ENCODE data around the gene PMFBP1. TPM values are rescaled to one million over a fixed set of nuclear protein-coding genes. Genes with fewer than 3 reads are reported as not detected.

The PMFBP1 gene
- total and polyA plus RNA-seq, 2 donors = 0.84 to 1.4 TPM

DNA sequence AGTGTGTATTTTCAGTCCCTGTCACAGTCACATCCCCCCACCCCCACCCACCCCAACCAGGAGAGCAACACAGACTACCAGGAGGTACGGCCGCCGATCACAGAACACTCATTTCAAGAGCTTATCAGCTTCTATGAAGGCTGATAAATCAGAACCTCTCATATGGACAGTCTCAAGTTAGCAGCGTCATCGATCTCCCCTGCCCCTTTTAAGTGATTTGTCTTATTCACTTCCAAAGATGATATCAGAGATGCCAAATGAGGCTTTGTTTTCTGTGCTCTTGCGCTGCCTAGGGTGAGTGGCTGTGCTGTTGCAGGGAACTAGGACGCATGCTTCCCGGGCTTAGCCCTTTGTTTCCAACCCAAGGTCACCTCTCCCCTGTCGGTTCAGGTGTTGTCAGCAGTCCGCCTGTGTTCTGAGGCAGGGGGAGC lies 26.8 kb upstream of the PMFBP1 start:
- no peak overlapping the region for H3K4me3 ChIP-seq (ENCODE audit: low read depth, low read length)
- H3K27ac ChIP-seq (ENCODE audit: low read depth) = no peak overlapping the region
- H3K36me3 ChIP-seq (ENCODE audit: insufficient read depth) = no peaks in the 10 kb centered on the region
- WGBS = 45% methylated on average over 10 of the region's 10 CpGs
- no peak for DNase-seq (ENCODE audit: extremely low spot score)
- no peaks in the 10 kb centered on the region for H3K4me1 ChIP-seq (ENCODE audit: insufficient read depth)

GRCh38 chr16:72198021-72198711 lies 26.2 kb upstream of the PMFBP1 start:
- H3K36me3 ChIP-seq (ENCODE audit: insufficient read depth) = no peaks in the 10 kb centered on the region
- peak; percentile 70 for DNase-seq (ENCODE audit: extremely low spot score)
- no peak overlapping the region for H3K27ac ChIP-seq (ENCODE audit: low read depth)
- no peak overlapping the region for H3K4me3 ChIP-seq (ENCODE audit: low read depth, low read length)
- 33% methylated on average over 11 of the region's 11 CpGs for whole genome bisulfite sequencing
- no peaks in the 10 kb centered on the region for H3K4me1 ChIP-seq (ENCODE audit: insufficient read depth)

DNA sequence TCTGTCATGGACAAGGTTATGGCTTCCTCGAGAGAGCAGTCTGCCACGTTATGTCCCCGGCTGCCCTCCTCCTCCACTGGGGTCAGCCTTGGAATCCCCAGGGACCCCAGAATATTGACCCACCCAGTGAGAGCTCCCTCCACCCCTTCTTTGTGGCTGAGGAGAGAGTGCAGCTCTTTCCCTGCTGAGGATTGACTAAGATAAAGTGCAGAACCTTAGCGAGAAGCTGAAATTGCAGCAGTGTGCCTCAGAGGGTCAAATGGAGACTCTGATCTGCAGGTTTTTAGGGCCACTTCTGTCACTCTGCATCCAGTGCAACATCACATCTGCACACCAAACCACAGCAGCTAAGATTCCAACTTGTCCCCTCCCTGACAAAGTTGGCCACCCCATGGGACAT lies 25.6 kb upstream of the PMFBP1 start:
- Histone ChIP-seq H3K4me1 (ENCODE audit: insufficient read depth) (no peaks in the 10 kb centered on the region), H3K36me3 (ENCODE audit: insufficient read depth) (no peaks in the 10 kb centered on the region), H3K27ac (ENCODE audit: low read depth) (no peak overlapping the region), H3K4me3 (ENCODE audit: low read depth, low read length) (no peak overlapping the region)
- no peak for DNase-seq (ENCODE audit: extremely low spot score)
- WGBS = 55% methylated on average over 4 of the region's 4 CpGs

DNA sequence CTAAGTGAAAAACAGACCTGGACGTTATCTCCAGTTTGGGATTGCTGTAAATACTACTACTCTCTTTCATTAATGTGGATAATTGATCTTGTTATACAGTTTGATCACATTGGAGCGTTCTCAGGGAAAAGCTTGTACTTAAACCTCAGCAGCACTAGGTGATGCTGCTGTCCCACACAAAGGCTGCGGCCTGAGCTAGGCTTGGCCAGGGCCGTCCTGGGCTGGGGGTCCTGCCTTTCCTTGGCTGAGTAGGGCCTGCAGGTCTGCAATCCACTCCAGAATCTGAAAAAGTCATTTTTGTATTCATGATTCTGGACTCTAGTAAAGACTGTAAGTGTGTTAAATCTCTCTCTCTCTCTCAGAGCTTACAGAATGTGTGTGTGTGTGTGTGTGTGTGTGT lies 23.7 kb upstream of the PMFBP1 start:
- DNase-seq (ENCODE audit: extremely low spot score) = no peak
- WGBS = 58% methylated on average over 4 of the region's 4 CpGs
- H3K4me1 ChIP-seq (ENCODE audit: insufficient read depth) = no peaks in the 10 kb centered on the region
- H3K36me3 ChIP-seq (ENCODE audit: insufficient read depth) = no peaks in the 10 kb centered on the region
- H3K4me3 ChIP-seq (ENCODE audit: low read depth, low read length) = no peak overlapping the region
- no peak overlapping the region for H3K27ac ChIP-seq (ENCODE audit: low read depth)

DNA sequence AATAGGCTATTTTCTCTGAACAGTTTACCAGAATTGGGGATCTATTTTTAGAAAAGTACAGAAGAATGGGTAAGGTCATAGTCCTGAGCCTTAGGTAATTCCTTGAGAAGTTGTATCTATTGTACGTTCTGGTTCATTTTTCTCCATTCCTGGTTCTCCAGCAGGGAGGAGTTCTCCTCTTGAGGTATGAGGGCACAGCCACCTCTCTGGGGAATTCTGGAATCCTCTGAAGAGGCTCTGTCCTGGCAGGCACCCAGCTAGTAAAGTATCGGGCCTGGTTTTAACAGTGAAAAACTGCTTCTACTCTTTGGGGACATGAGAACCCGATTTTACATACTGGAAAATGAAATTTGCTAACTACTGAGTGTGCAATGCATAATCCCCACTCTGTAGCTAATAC lies 19.6 kb upstream of the PMFBP1 start:
- H3K4me1 ChIP-seq (ENCODE audit: insufficient read depth) = no peaks in the 10 kb centered on the region
- no peak for DNase-seq (ENCODE audit: extremely low spot score)
- no peak overlapping the region for H3K27ac ChIP-seq (ENCODE audit: low read depth)
- no peaks in the 10 kb centered on the region for H3K36me3 ChIP-seq (ENCODE audit: insufficient read depth)
- 68% methylated on average over 3 of the region's 3 CpGs for WGBS
- no peak overlapping the region for H3K4me3 ChIP-seq (ENCODE audit: low read depth, low read length)

DNA sequence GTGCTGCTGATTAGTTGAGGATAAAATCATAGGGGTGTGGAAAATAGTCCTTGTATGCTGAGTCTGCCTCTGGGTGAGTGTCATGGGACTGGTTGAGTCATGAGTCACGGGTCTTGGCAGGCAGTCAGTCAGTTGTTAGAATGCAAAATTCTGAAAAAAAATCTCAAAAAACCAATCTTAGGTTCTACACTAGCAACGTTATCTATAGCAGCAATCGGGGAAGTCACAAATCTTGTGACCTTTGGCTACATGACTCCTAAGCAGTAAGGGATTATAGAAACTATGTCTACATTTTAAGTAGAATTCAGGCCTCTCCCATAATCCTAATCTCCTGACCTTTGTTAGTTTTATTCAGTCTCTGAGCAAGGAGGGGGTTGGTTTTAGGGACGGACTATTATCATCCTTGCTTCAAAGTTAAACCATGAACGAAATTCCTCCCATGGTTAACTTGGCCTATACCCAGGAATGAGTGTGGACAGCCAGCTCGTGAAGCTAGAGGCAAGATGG lies 18.0 kb upstream of the PMFBP1 start:
- no peak for DNase-seq (ENCODE audit: extremely low spot score)
- Histone ChIP-seq H3K27ac (ENCODE audit: low read depth) (no peak overlapping the region), H3K4me3 (ENCODE audit: low read depth, low read length) (no peak overlapping the region), H3K36me3 (ENCODE audit: insufficient read depth) (no peaks in the 10 kb centered on the region), H3K4me1 (ENCODE audit: insufficient read depth) (no peaks in the 10 kb centered on the region)
- WGBS = 52% methylated on average over 6 of the region's 6 CpGs

DNA sequence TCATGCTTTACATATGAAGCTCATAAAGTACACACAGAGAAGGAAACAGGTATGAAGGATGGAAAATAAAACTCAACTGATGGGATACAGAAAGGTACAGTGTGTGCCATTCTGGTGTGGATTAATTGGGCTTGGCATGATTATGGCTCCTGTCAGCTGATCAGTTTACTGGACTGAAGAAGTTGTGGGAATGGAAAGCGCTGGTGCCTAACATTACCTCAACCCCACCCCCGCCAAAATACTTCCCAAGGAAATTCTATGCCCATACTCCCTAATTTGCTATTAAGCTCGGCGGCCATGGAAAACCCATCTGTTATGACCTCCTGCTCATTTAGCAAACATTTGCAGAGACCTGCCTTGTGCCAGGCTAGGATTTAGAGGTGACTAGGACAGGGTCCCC lies 16.6 kb upstream of the PMFBP1 start:
- H3K4me1 ChIP-seq (ENCODE audit: insufficient read depth) = no peaks in the 10 kb centered on the region
- no peaks in the 10 kb centered on the region for H3K36me3 ChIP-seq (ENCODE audit: insufficient read depth)
- WGBS = 96% methylated on average over 4 of the region's 4 CpGs
- H3K4me3 ChIP-seq (ENCODE audit: low read depth, low read length) = no peak overlapping the region
- DNase-seq (ENCODE audit: extremely low spot score) = no peak
- H3K27ac ChIP-seq (ENCODE audit: low read depth) = no peak overlapping the region

- no peak overlapping the region for H3K4me3 ChIP-seq (ENCODE audit: low read depth, low read length)
- no peak for DNase-seq (ENCODE audit: extremely low spot score)
- no peaks in the 10 kb centered on the region for H3K4me1 ChIP-seq (ENCODE audit: insufficient read depth)
- 63% methylated on average over 6 of the region's 6 CpGs for WGBS
- no peaks in the 10 kb centered on the region for H3K36me3 ChIP-seq (ENCODE audit: insufficient read depth)
- no peak overlapping the region for H3K27ac ChIP-seq (ENCODE audit: low read depth)
These were observed 15.6 kb upstream of the PMFBP1 start for GRCh38 chr16:72187551-72187950.

DNA sequence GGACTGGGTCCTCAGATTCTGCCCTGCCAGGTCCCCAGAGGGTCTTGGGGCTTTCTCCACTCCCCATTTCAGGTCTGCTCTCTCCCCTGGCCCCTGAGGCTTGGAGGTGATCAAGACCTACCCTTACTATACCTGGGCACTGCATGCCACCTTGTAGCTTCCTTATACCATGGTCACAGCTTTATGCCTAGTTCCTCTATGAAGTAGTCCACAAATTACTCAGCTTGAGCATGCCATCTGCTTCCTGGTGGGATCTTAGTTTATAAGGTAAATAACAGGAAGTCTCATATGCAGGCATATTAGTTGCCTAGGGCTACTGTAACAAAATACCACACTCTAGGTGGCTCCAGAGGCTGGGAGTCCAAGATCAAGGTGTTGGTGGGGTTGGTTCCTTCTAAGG lies 11.0 kb upstream of the PMFBP1 start:
- Histone ChIP-seq H3K4me3 (ENCODE audit: low read depth, low read length) (no peak overlapping the region), H3K27ac (ENCODE audit: low read depth) (no peak overlapping the region), H3K36me3 (ENCODE audit: insufficient read depth) (no peaks in the 10 kb centered on the region), H3K4me1 (ENCODE audit: insufficient read depth) (no peaks in the 10 kb centered on the region)
- DNase-seq (ENCODE audit: extremely low spot score) = no peak

DNA sequence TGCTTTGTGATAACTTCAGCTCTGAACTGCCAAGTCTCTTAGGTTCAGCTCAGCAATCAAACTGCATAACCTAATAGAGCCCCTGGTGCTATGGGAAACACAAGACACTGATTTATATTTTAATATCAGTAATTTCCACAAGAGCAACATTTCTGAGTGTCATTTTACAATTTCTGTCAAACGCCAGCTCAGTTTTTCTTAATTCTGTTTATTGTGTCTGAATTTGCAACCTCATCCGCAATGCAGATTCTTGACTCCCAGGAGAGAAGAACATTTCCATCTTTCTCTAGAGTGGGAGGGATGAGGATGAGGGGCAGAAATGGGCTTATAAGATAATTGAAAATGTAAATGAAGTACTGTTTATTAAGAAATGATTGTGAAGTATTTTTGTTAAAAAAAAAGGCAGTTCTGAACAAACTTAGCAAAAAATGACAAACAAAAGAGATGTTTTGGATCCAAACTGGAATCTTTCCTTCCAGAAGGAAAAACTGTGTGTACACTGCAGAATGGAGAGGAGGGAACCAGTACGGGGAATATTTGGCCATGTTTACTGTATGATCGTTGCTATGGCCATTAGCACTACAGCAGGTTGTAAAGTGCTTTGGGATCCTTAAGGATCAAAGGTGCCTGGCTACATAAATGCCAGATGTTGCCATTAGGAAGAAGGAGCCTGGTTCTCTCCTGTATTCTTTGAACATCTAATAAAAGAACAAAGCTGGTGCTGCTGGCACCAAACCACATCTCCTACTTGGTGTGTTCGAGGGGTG lies 7.4 kb upstream of the PMFBP1 start:
- DNase-seq (ENCODE audit: extremely low spot score) = no peak

GRCh38 chr16:72174726-72175125 lies 2.8 kb upstream of the PMFBP1 start:
- no peaks in the 10 kb centered on the region for H3K36me3 ChIP-seq (ENCODE audit: insufficient read depth)
- DNase-seq (ENCODE audit: extremely low spot score) = no peak
- H3K4me3 ChIP-seq (ENCODE audit: low read depth, low read length) = no peak overlapping the region
- no peaks in the 10 kb centered on the region for H3K4me1 ChIP-seq (ENCODE audit: insufficient read depth)
- 82% methylated on average over 2 of the region's 2 CpGs for WGBS
- no peak overlapping the region for H3K27ac ChIP-seq (ENCODE audit: low read depth)

More for the DNA sequence above, 7.4 kb upstream of the PMFBP1 start:
- Histone ChIP-seq H3K27ac (ENCODE audit: low read depth) (no peak overlapping the region), H3K36me3 (ENCODE audit: insufficient read depth) (no peaks in the 10 kb centered on the region), H3K4me1 (ENCODE audit: insufficient read depth) (no peaks in the 10 kb centered on the region), H3K4me3 (ENCODE audit: low read depth, low read length) (no peak overlapping the region)
- 27% methylated on average over 5 of the region's 5 CpGs for WGBS

GRCh38 chr16:72173997-72174396 lies 2.0 kb upstream of the PMFBP1 start:
- Histone ChIP-seq H3K36me3 (ENCODE audit: insufficient read depth) (no peaks in the 10 kb centered on the region), H3K27ac (ENCODE audit: low read depth) (no peak overlapping the region), H3K4me1 (ENCODE audit: insufficient read depth) (no peaks in the 10 kb centered on the region), H3K4me3 (ENCODE audit: low read depth, low read length) (no peak overlapping the region)
- DNase-seq (ENCODE audit: extremely low spot score) = no peak
- WGBS = 77% methylated on average over 1 of the region's 1 CpG

DNA sequence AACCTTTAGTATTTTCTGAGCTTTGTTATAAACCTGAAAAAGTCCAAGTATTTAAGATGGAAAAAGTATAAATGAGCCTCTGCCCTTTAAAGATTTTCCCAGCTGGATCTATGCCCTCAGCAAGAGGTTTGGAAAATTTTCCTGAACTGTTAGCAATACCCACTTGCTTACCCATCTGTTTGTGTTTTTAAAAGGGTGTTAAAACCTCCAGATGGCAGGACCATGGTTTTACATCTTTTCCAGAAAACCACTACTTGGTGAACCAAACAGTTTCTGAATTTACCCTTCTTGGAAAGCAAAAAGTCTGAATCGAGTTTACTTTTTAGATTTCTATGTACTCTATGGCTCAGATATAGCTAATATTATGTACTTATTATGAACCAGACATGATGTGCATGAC lies 719 bp downstream of the PMFBP1 start:
- H3K36me3 ChIP-seq (ENCODE audit: insufficient read depth) = no peaks in the 10 kb centered on the region
- no peak overlapping the region for H3K27ac ChIP-seq (ENCODE audit: low read depth)
- 93% methylated on average over 1 of the region's 1 CpG for WGBS
- no peak overlapping the region for H3K4me3 ChIP-seq (ENCODE audit: low read depth, low read length)
- DNase-seq (ENCODE audit: extremely low spot score) = no peak
- no peaks in the 10 kb centered on the region for H3K4me1 ChIP-seq (ENCODE audit: insufficient read depth)

DNA sequence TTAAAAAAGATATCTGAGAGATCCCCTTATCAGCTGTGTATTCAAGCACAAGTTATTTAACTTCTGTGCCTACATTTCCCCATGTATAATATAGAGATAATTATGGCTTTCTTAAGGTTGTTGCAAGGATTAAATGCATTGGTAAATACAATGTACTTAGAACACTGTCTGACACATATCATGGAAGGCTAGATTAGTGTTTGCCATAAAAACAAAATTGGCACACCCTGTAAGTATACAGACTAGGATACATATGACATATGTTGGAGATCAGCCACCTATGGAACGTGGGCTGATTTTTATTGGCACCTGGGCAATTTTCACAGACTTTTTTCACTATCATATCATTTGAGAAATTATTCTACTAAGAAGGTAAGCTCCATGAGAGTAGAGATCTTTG lies 2.2 kb downstream of the PMFBP1 start:
- H3K36me3 ChIP-seq (ENCODE audit: insufficient read depth) = no peaks in the 10 kb centered on the region
- H3K4me3 ChIP-seq (ENCODE audit: low read depth, low read length) = no peak overlapping the region
- no peak overlapping the region for H3K27ac ChIP-seq (ENCODE audit: low read depth)
- WGBS = 41% methylated on average over 1 of the region's 1 CpG
- no peak for DNase-seq (ENCODE audit: extremely low spot score)
- no peaks in the 10 kb centered on the region for H3K4me1 ChIP-seq (ENCODE audit: insufficient read depth)

All from urinary bladder (tissue), 4 donors.